ENCODE measurements around the gene CDC16.

DNA sequence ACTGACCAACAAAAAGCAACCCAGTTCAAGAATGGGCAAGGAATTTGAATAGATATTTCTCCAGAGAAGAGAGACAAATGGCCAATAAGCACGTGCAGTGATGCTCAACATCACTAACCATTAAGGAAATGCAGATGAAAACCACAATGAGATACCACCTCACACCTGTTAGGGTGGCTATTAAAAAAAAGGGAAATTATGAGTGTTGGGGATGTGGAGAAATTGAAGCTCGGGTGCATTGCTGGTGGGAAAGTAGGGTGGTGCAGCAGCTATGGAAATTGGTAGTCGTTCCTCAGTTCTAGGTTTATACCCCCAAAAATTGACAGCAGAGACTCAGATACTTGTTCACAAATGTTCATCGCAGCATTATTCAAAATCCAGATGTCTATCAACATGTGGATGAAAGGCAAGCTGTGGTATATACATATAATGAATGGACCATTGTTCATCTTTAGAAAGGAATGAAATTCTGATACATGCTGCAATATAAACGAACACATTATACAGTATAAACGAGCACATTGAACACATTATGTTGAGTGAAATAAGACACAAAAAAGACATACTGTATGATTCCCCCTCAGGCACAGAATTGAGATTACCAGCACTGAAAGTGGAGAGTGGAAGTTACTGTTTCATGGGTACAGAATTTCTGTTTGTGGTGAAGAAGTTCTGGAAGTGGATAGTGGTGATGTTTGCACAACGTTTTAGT, 80.5 kb downstream of the CDC16 start:
- TF ChIP-seq, protein P1, sequence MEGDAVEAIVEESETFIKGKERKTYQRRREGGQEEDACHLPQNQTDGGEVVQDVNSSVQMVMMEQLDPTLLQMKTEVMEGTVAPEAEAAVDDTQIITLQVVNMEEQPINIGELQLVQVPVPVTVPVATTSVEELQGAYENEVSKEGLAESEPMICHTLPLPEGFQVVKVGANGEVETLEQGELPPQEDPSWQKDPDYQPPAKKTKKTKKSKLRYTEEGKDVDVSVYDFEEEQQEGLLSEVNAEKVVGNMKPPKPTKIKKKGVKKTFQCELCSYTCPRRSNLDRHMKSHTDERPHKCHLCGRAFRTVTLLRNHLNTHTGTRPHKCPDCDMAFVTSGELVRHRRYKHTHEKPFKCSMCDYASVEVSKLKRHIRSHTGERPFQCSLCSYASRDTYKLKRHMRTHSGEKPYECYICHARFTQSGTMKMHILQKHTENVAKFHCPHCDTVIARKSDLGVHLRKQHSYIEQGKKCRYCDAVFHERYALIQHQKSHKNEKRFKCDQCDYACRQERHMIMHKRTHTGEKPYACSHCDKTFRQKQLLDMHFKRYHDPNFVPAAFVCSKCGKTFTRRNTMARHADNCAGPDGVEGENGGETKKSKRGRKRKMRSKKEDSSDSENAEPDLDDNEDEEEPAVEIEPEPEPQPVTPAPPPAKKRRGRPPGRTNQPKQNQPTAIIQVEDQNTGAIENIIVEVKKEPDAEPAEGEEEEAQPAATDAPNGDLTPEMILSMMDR (conservative IDR thresholded peaks at IDR 0.05; ENCODE audit: low read length) = no peak
- no peak for TF ChIP-seq EZH2phosphoT487 (IDR thresholded peaks at IDR 0.05; ENCODE audit: borderline replicate concordance, low read depth, low read length)
